Chondrocyte (in vitro differentiated cells): ENCODE results near the gene CHTF18. TPM values are rescaled to one million over a fixed set of nuclear protein-coding genes. Genes with fewer than 3 reads are reported as not detected.

Experiments
- DNase-seq: peaks from one replicate; pipeline ENCODE4 v3.0.0; 2021; ENCODE audit warnings: mixed read lengths, low spot score
- H3K27ac Mint-ChIP-seq: one replicate; pipeline ENCODE4 v1.8.0; 2021; ENCODE audit warnings: mild to moderate bottlenecking, moderate library complexity, mixed read lengths; ENCODE audit not compliant: unreplicated experiment
- H3K27me3 Mint-ChIP-seq: 2 replicates; pipeline ENCODE4 v1.8.0; 2021; ENCODE audit warnings: low read depth, mixed read lengths
- H3K36me3 Mint-ChIP-seq: 2 replicates; pipeline ENCODE4 v1.8.0; 2021; ENCODE audit warnings: low read depth, mixed read lengths
- H3K4me1 Mint-ChIP-seq: 2 replicates; pipeline ENCODE4 v1.8.0; 2021; ENCODE audit warnings: low read depth, mild to moderate bottlenecking, mixed read lengths
- H3K4me3 Mint-ChIP-seq: one replicate; pipeline ENCODE4 v1.8.0; 2021; ENCODE audit warnings: mild to moderate bottlenecking, moderate library complexity, mixed read lengths; ENCODE audit not compliant: unreplicated experiment
- H3K9me3 Mint-ChIP-seq: 2 replicates; pipeline ENCODE4 v1.8.0; 2021; ENCODE audit warnings: low read depth, mixed read lengths
- total RNA-seq: library from RNA; stranded (reverse); gene quantifications from 3 replicates; pipeline ENCODE4 v1.2.1, GENCODE V29; 2021
- TF ChIP-seq, protein P1 (sequence below): fragments of 200-600 bp; sonication (generic); IDR thresholded peaks from 2 replicates; pipeline ENCODE4 v1.5.0; 2021; ENCODE audit warnings: antibody characterized with exemption, mild to moderate bottlenecking, moderate library complexity

Gene CHTF18
- total RNA-seq, 1 donor from 2014 or later = 12.8 TPM

GRCh38 chr16:841455-842060 is 53.1 kb downstream of the CHTF18 start:
- no peaks in the 10 kb centered on the region for H3K4me1 Mint-ChIP-seq
- H3K27me3 Mint-ChIP-seq = peaks cover 3% of the 10 kb centered on the region
- H3K27ac Mint-ChIP-seq = no peak overlapping the region
- TF ChIP-seq, protein P1, sequence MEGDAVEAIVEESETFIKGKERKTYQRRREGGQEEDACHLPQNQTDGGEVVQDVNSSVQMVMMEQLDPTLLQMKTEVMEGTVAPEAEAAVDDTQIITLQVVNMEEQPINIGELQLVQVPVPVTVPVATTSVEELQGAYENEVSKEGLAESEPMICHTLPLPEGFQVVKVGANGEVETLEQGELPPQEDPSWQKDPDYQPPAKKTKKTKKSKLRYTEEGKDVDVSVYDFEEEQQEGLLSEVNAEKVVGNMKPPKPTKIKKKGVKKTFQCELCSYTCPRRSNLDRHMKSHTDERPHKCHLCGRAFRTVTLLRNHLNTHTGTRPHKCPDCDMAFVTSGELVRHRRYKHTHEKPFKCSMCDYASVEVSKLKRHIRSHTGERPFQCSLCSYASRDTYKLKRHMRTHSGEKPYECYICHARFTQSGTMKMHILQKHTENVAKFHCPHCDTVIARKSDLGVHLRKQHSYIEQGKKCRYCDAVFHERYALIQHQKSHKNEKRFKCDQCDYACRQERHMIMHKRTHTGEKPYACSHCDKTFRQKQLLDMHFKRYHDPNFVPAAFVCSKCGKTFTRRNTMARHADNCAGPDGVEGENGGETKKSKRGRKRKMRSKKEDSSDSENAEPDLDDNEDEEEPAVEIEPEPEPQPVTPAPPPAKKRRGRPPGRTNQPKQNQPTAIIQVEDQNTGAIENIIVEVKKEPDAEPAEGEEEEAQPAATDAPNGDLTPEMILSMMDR = no peak
- H3K9me3 Mint-ChIP-seq = peaks cover 11% of the 10 kb centered on the region
- no peak for DNase-seq
- no peak overlapping the region for H3K4me3 Mint-ChIP-seq
- H3K36me3 Mint-ChIP-seq = peaks cover 2% of the 10 kb centered on the region

DNA sequence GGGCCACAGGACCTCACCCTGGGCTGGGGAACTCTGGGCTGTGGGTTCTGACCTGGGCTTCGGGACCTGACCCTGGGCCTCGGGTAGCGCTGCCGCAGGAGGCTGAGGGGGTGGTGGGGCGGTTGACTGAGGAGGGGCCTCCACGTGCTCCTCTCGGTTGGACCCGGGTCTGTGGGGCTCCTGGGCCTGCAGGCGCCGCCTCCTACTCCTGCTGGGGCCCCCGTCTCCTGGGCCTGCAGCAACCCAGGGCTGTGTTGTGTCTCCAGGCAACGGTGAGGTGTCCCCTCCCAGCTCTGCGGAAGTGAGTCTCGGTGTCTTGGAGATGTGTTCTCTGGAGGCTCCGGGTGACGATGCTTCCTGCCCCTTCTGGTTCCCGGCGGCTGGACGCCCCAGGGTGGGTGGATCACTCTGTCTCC is 53.6 kb downstream of the CHTF18 start:
- no peaks in the 10 kb centered on the region for H3K4me1 Mint-ChIP-seq
- peaks cover 3% of the 10 kb centered on the region for H3K27me3 Mint-ChIP-seq
- H3K36me3 Mint-ChIP-seq = peaks cover 2% of the 10 kb centered on the region
- H3K27ac Mint-ChIP-seq = no peak overlapping the region
- no peak overlapping the region for H3K4me3 Mint-ChIP-seq
- no peak for DNase-seq
- peaks cover 6% of the 10 kb centered on the region for H3K9me3 Mint-ChIP-seq
- TF ChIP-seq, protein P1 = no peak

GRCh38 chr16:842711-843560 is 54.5 kb downstream of the CHTF18 start:
- peaks cover 3% of the 10 kb centered on the region for H3K27me3 Mint-ChIP-seq
- TF ChIP-seq, protein P1 = no peak
- no peak overlapping the region for H3K27ac Mint-ChIP-seq
- DNase-seq = no peak
- H3K36me3 Mint-ChIP-seq = peaks cover 2% of the 10 kb centered on the region
- H3K4me1 Mint-ChIP-seq = no peaks in the 10 kb centered on the region
- H3K4me3 Mint-ChIP-seq = no peak overlapping the region
- peaks cover 4% of the 10 kb centered on the region for H3K9me3 Mint-ChIP-seq

DNA sequence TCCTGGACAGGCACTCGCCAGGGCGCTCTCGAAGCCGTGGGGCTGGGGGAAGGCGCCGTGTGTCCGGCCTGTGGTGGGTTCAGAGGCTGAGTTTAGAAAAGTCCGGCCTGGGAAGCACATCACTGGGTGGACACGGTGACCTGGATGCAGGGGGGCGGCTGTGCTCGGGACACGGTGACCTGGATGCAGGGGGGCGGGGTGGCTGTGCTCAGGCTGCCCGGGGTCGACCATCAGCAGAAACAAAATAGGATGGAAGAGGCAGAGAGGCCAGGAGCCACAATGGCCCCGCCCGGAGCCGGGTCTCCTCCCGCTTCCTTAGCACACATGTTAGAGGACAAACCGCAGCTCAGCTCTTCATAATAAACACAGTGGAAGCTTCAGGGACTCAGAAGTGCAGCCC is 55.4 kb downstream of the CHTF18 start:
- TF ChIP-seq, protein P1 = no peak
- Mint-ChIP-seq H3K9me3 (peaks cover 8% of the 10 kb centered on the region), H3K36me3 (no peaks in the 10 kb centered on the region), H3K27ac (no peak overlapping the region), H3K27me3 (peaks cover 3% of the 10 kb centered on the region), H3K4me1 (no peaks in the 10 kb centered on the region), H3K4me3 (no peak overlapping the region)
- no peak for DNase-seq

- Mint-ChIP-seq H3K36me3 (no peaks in the 10 kb centered on the region), H3K27ac (no peak overlapping the region), H3K4me3 (no peak overlapping the region), H3K4me1 (no peaks in the 10 kb centered on the region), H3K27me3 (peaks cover 3% of the 10 kb centered on the region), H3K9me3 (peaks cover 11% of the 10 kb centered on the region)
- TF ChIP-seq, protein P1 = no peak
- DNase-seq = no peak
Measured at GRCh38 chr16:844638-845350, 56.4 kb downstream of the CHTF18 start.
